Activated CD4-positive, alpha-beta memory T cell treated with anti-CD3 and anti-CD28 coated beads for 36 hours (primary cell): ENCODE data around the gene C4BPB. TPM values are rescaled to one million over a fixed set of nuclear protein-coding genes. Genes with fewer than 3 reads are reported as not detected.

Experiments used
- CTCF ChIA-PET: fragments of 350-600 bp; sonication (Branson Sonifier 250); formaldehyde crosslinking; loops from one replicate; lab custom pipeline; 2021; ENCODE audit warnings: antibody characterized with exemption, inconsistent platforms; lab: Charles Lee
- POLR2A ChIA-PET: fragments of 350-600 bp; sonication (Branson Sonifier 250); formaldehyde crosslinking; loops from one replicate; lab custom pipeline; 2021; ENCODE audit warnings: antibody characterized with exemption; lab: Charles Lee
- DNase-seq: peaks from one replicate; pipeline ENCODE4 v3.0.0-alpha.2; 2020
- H3K27ac Mint-ChIP-seq: one replicate; pipeline ENCODE4 v1.8.0; 2021; ENCODE audit warnings: mixed read lengths
- H3K27me3 Mint-ChIP-seq: one replicate; pipeline ENCODE4 v1.8.0; 2021; ENCODE audit warnings: mixed read lengths
- H3K36me3 Mint-ChIP-seq: one replicate; pipeline ENCODE4 v1.8.0; 2021; ENCODE audit warnings: mixed read lengths
- H3K4me1 Mint-ChIP-seq: one replicate; pipeline ENCODE4 v1.8.0; 2021; ENCODE audit warnings: low read depth, mixed read lengths
- H3K4me3 Mint-ChIP-seq: one replicate; pipeline ENCODE4 v1.8.0; 2021; ENCODE audit warnings: mild to moderate bottlenecking, mixed read lengths
- H3K9me3 Mint-ChIP-seq: one replicate; pipeline ENCODE4 v1.8.0; 2021; ENCODE audit warnings: mixed read lengths
- intact Hi-C: fragments of 100-400 bp; cut with micrococcal nuclease; formaldehyde crosslinking; loops from one replicate; pipeline ENCODE4 v1.15.1; 2023
- total RNA-seq, 2 experiments: library from RNA; stranded (reverse); gene quantifications; one replicate each; pipeline ENCODE4 v1.2.3, GENCODE V29; 2021

C4BPB gene
- total RNA-seq, 2 experiments from 2014 or later: 0.24 to 0.39 TPM

DNA sequence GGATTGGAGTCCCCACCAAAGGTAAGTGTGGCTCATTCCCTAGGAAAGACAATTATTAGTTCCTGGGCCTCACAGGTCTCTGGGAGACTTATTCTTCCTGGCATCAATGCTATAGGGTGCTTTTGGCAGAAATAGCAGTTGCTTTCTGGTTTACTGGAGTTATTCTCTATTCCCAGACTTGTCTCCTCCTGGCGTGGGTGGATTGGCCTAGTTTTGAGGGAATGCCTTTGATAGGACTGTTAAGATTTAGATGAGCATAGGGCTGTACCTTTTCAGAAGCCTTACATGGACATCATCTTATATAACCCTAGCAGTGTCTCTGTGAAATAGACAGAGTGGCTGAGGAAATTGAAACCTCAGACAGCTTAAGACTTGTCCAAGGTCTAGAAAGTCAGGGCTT is 26.6 kb upstream of the C4BPB start:
- CTCF ChIA-PET: no interaction called here

DNA sequence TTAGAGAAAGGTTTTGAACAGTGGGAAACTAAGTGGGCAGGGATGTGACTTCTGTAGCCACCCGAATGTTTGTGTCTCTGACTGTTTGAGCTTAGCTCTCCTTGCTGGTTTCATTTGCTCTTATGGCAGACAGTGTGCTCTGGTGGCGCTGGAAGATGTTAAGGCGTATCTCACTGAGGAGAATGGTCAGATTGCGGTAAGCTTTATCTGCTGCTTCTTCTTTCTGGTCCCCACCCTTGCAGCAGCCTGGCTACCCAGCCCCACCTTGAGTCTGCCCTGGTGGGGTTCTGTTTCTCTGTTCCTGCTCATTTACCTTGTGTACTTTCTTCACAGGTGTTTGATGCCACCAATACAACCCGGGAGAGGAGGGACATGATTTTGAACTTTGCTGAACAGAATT is 25.6 kb upstream of the C4BPB start:
- no peak overlapping the region for H3K4me3 Mint-ChIP-seq
- no peaks in the 10 kb centered on the region for H3K27me3 Mint-ChIP-seq
- POLR2A ChIA-PET: no interaction called here
- H3K36me3 Mint-ChIP-seq: no peaks in the 10 kb centered on the region
- no peak overlapping the region for H3K27ac Mint-ChIP-seq
- H3K9me3 Mint-ChIP-seq: no peaks in the 10 kb centered on the region
- no peaks in the 10 kb centered on the region for H3K4me1 Mint-ChIP-seq
- DNase-seq: no peak
- intact Hi-C loops: no loop called here
- CTCF ChIA-PET: no interaction called here

More for the DNA sequence above, 26.6 kb upstream of the C4BPB start:
- Mint-ChIP-seq H3K9me3 (no peaks in the 10 kb centered on the region), H3K4me3 (no peak overlapping the region), H3K36me3 (no peaks in the 10 kb centered on the region), H3K4me1 (no peaks in the 10 kb centered on the region), H3K27me3 (no peaks in the 10 kb centered on the region), H3K27ac (no peak overlapping the region)
- POLR2A ChIA-PET: no interaction called here
- no peak for DNase-seq
- intact Hi-C loops: no loop called here

DNA sequence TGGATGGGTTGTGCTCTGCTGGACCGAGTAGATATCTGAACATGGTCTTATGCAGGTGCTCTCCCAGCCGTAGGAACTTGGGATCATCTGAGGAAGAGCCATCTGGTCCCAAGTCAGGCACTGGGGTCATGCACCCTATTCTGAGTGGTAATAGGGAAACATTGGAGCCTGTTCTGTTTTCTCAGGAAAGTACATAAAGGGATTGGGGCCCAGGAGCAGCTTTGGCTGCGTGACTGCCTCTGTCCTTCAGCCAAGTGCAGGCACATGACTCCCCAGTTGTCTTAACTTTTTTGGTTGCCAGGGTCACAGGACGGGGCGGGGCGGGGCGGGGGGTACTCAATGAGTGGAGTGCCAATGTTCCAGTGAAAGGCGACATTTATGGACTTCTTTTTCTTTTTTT is 24.1 kb upstream of the C4BPB start:
- ChIA-PET POLR2A (no interaction called here), CTCF (no interaction called here)
- Mint-ChIP-seq H3K36me3 (no peaks in the 10 kb centered on the region), H3K9me3 (no peaks in the 10 kb centered on the region), H3K27ac (no peak overlapping the region), H3K4me1 (no peaks in the 10 kb centered on the region), H3K27me3 (no peaks in the 10 kb centered on the region), H3K4me3 (no peak overlapping the region)
- intact Hi-C loops: no loop called here
- no peak for DNase-seq

DNA sequence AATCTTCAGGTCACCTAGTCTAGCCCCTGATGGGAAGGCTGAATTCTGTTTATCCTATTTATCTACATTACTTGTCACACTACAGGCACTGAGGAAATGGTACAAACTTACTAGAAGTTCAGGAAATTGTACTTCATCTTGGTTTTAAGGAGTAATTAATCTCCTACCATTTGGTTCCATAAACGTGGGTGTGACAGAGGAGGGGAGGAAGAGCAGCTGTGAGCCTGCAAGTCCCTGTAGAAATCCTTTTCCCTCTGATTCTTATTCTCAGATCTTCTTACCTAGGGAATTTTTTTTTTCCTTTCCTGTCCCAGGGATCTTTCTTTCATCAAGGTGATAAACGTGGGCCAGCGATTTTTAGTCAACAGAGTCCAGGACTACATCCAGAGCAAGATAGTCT is 21.5 kb upstream of the C4BPB start:
- intact Hi-C loops: no loop called here
- H3K4me1 Mint-ChIP-seq: peaks cover 7% of the 10 kb centered on the region
- ChIA-PET POLR2A (no interaction called here), CTCF (no interaction called here)
- no peaks in the 10 kb centered on the region for H3K36me3 Mint-ChIP-seq
- H3K9me3 Mint-ChIP-seq: no peaks in the 10 kb centered on the region
- no peak overlapping the region for H3K27ac Mint-ChIP-seq
- DNase-seq: no peak
- H3K4me3 Mint-ChIP-seq: no peak overlapping the region
- H3K27me3 Mint-ChIP-seq: no peaks in the 10 kb centered on the region

DNA sequence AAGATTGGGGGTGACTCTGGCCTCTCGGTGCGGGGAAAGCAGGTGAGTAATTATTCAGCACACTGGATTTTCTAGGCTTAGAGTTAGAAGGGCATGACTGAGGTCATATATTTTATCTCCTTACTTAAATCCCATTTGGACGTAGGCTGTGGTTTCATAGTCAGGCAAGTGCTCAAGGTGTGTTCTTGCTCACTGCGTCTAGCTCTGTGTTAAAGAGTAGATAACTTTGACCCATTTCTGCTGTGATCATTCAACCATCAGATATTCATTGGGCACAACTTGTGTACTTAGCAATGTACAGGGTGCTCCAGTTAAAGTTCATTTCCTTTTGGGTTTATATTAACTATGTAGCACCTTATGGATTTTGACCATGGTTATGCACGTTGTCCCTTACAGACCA is 21.0 kb upstream of the C4BPB start:
- H3K9me3 Mint-ChIP-seq: no peaks in the 10 kb centered on the region
- H3K4me1 Mint-ChIP-seq: peaks cover 7% of the 10 kb centered on the region
- ChIA-PET POLR2A (interaction anchor here (0.6 kb wide), 1 partner anchor 23 kb away, joined by 3 read pairs; no protein-coding TSS in a partner anchor), CTCF (interaction anchor here (0.7 to 1.1 kb wide), 2 partner anchors 333 to 337 kb away, joined by 3 read pairs; no protein-coding TSS in a partner anchor)
- no peak overlapping the region for H3K27ac Mint-ChIP-seq
- no peaks in the 10 kb centered on the region for H3K36me3 Mint-ChIP-seq
- no peak overlapping the region for H3K4me3 Mint-ChIP-seq
- no peak for DNase-seq
- intact Hi-C loops: no loop called here
- H3K27me3 Mint-ChIP-seq: no peaks in the 10 kb centered on the region

DNA sequence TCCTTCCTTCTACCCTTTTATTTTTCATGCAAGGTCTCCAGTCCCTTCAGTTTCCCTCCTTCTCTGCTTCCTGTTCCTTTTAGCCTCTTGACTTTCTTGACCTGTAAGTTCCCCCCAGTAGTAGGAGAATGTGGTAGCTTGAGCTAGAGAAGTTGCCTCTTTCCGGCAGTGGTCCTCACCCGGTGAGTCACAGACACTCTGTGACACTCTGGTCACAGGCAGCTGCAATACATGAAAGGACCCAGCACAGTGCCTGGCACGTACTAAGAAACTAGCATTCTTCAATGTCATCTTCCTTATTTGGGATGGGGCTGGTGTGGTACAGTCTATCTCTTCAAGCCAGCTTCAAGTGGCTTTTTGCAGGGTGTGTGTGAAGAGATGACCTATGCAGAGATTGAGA is 19.6 kb upstream of the C4BPB start:
- CTCF ChIA-PET: interaction anchor here (2.2 kb wide), 1 partner anchor 19 kb away, joined by 6 read pairs; no protein-coding TSS in a partner anchor
- POLR2A ChIA-PET: no interaction called here
- Mint-ChIP-seq H3K27me3 (no peaks in the 10 kb centered on the region), H3K36me3 (no peaks in the 10 kb centered on the region), H3K4me3 (no peak overlapping the region), H3K4me1 (peaks cover 7% of the 10 kb centered on the region), H3K27ac (no peak overlapping the region), H3K9me3 (no peaks in the 10 kb centered on the region)
- DNase-seq: no peak
- intact Hi-C loops: no loop called here

DNA sequence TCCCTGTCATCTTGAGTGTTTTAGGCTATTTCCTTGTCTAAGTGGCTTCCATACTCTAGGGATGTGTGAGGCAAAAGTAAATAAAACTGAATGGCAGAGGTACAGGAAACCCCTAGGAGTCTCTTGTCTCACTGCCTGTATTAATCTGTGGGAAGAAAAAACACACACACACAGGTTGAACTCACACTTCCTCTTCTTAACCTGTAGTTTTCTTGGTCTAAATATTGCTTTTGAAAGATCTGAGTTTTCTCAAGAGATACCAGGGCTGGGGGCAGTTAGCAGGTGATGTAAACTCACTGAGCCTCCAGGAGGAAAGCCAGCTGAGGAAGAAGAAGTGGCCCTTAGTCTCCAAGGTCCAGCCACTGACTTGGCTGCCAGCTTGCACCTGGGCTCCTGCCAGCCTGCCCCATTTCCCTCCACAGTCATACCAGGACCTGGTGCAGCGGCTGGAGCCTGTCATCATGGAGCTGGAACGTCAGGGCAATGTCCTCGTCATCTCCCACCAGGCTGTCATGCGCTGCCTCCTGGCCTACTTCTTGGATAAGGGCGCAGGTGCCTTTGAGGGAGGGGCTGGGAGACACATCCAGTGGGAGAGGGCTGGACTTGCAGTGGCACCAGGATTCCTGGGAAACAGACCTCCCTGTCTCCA is 18.7 kb upstream of the C4BPB start:
- H3K9me3 Mint-ChIP-seq: no peaks in the 10 kb centered on the region
- H3K4me3 Mint-ChIP-seq: no peak overlapping the region
- intact Hi-C loops: no loop called here
- CTCF ChIA-PET: interaction anchor here (2.2 kb wide), 1 partner anchor 20 kb away, joined by 6 read pairs; no protein-coding TSS in a partner anchor
- POLR2A ChIA-PET: no interaction called here
- H3K27ac Mint-ChIP-seq: no peak overlapping the region
- no peaks in the 10 kb centered on the region for H3K36me3 Mint-ChIP-seq
- peaks cover 7% of the 10 kb centered on the region for H3K4me1 Mint-ChIP-seq
- no peak for DNase-seq
- H3K27me3 Mint-ChIP-seq: no peaks in the 10 kb centered on the region

DNA sequence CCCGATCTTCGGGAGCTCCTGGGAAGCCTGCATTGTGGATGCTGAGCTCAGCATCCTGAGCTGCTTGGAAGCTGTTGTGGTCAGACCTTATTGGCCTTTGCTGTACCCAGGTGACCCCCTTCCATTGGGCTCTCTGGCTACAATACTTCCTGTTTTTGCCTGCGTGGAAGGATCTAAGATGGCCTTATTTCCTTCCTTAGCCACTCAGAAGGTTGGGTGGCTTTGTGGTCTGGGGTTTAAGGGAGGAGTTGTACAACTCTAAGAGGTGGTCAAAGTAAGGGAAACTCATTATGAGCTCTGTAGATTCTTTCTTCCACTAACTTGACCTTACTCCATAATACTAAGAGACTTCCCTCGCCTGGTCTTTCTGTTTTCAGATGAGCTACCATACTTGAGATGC is 17.8 kb upstream of the C4BPB start:
- Mint-ChIP-seq H3K4me3 (no peak overlapping the region), H3K36me3 (no peaks in the 10 kb centered on the region), H3K4me1 (peaks cover 7% of the 10 kb centered on the region), H3K27ac (no peak overlapping the region), H3K9me3 (no peaks in the 10 kb centered on the region), H3K27me3 (peaks cover 1% of the 10 kb centered on the region)
- no peak for DNase-seq
- POLR2A ChIA-PET: no interaction called here
- CTCF ChIA-PET: interaction anchor here (0.7 to 2.2 kb wide), 4 partner anchors 11 to 178 kb away, joined by 3 to 6 read pairs (median 4); no protein-coding TSS in a partner anchor
- intact Hi-C loops: no loop called here

DNA sequence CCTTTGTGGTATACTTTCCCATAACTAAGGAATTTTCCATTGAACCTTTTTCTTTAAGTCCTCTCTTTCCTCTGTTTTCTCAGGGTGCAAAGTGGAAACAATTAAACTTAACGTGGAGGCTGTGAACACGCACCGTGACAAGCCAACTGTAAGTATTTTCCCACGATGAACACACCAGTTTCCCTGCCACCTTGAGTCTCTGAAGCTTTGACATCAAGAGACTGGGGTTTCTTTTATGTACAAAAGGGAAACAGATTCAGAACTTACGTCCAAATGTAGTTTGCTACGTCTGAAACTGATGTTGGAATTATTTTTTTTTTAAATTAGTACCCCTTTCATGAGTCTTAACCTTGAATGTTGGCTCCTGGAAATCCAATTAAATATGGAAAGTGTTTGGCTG is 17.2 kb upstream of the C4BPB start:
- ChIA-PET POLR2A (no interaction called here), CTCF (interaction anchor here (0.5 to 1.3 kb wide), 4 partner anchors 12 to 177 kb away, joined by 3 to 4 read pairs (median 4); no protein-coding TSS in a partner anchor)
- Mint-ChIP-seq H3K9me3 (no peaks in the 10 kb centered on the region), H3K4me1 (peaks cover 7% of the 10 kb centered on the region), H3K4me3 (no peak overlapping the region), H3K36me3 (no peaks in the 10 kb centered on the region), H3K27me3 (peaks cover 1% of the 10 kb centered on the region), H3K27ac (no peak overlapping the region)
- DNase-seq: no peak
- intact Hi-C loops: no loop called here

DNA sequence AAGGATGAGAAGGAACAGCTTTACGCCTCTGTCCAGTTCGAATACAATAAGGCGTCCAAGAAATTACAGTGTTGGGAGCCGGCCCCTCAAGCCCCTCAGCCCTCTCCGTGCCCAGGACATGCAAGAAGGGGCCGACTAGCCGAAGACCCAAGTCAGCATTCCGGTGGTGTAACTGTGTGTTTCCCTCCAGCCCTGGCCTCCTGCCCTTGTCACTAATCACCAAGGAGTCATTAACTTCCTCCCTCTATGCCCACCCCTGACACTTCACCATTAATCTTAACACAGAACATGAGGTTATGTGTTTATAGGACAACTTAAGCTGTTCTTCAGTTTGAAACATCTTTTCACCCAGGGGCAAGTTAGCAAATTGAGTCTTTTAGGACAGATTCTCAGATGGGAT is 16.4 kb upstream of the C4BPB start:
- H3K4me3 Mint-ChIP-seq: no peak overlapping the region
- H3K27ac Mint-ChIP-seq: no peak overlapping the region
- DNase-seq: no peak
- H3K9me3 Mint-ChIP-seq: no peaks in the 10 kb centered on the region
- peaks cover 5% of the 10 kb centered on the region for H3K27me3 Mint-ChIP-seq
- POLR2A ChIA-PET: no interaction called here
- H3K36me3 Mint-ChIP-seq: no peaks in the 10 kb centered on the region
- intact Hi-C loops: no loop called here
- CTCF ChIA-PET: interaction anchor here (0.5 to 1.9 kb wide), 3 partner anchors 13 to 44 kb away, joined by 3 to 6 read pairs (median 4); no protein-coding TSS in a partner anchor
- H3K4me1 Mint-ChIP-seq: peaks cover 7% of the 10 kb centered on the region

DNA sequence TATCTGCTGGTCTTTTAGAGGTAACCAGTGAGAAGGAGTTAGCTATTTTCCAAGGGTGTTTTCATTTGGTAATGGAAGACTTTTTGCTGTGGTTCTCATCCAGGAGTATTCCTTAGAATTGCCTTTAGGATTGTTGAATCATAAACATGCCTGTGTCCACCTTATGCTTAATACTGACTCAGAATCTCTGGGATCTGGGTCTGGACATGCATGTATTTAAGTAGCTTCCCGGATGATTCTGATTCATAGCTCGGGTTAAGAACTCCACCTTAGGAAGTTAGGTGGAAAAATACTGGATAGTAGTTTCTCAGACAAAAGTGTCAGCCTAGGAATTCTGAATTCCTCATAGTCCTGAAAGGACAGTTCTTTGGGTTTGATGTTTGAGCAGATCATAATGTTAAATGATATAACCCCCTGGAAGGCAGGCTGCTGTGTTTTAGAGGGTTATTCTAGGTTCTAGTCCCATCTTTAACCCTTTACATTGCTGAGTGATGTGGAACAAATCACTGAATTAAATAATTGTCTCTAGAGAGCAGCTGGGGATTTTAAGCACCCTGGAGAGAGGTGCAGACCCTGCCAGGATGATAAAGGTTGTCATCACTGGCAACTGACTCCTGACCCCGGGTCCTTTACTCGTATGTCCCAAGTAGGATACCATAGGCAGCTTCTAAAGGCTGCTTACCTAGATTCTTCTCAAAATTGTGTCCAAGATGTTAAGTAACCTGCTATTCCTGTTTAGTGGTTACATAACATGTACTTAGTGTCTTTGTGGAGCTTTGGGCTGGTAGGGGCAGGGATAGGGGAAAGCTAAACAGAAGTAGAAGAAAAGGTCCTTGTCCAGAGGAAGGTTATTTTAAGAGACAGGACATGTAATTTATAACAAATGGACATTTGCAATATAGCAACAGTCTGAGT is 14.5 kb upstream of the C4BPB start:
- Mint-ChIP-seq H3K36me3 (no peaks in the 10 kb centered on the region), H3K4me3 (no peak overlapping the region), H3K27me3 (peaks cover 10% of the 10 kb centered on the region), H3K27ac (no peak overlapping the region), H3K4me1 (peaks cover 9% of the 10 kb centered on the region), H3K9me3 (no peaks in the 10 kb centered on the region)
- CTCF ChIA-PET: interaction anchor here (1.2 to 3.1 kb wide), 8 partner anchors 10 to 426 kb away, joined by 4 to 12 read pairs (median 7); partner anchors contain the start of gene PFKFB2
- intact Hi-C loops: no loop called here
- DNase-seq: no peak
- POLR2A ChIA-PET: no interaction called here
